ENCODE data around the gene ACER1. TPM values are rescaled to one million over a fixed set of nuclear protein-coding genes. Genes with fewer than 3 reads are reported as not detected.
A peak's percentile ranks its signal among the peaks of the same experiment; 100 is the strongest.
"Not testable (repeated sequence)": the region's sequence is repeated elsewhere in the genome, so short reads cannot be mapped to it uniquely, and the experiment has no call there.

ACER1 gene
- total RNA-seq, 1 donor from 2014 or later, result 0.11 TPM

- peaks cover 16% of the 10 kb centered on the region for H3K36me3 Mint-ChIP-seq (ENCODE audit: low read depth)
- peak overlapping the region; percentile 88 for H3K27ac Mint-ChIP-seq
- intact Hi-C loops (cut with micrococcal nuclease), result loop anchor here (1.0 to 5.0 kb wide), 3 partner anchors 20 to 489 kb away; partner anchors contain the start of gene GTF2F1
- no peaks in the 10 kb centered on the region for H3K27me3 Mint-ChIP-seq (ENCODE audit: low read depth)
- no peaks in the 10 kb centered on the region for H3K9me3 Mint-ChIP-seq
- peak; percentile 99 for DNase-seq (ENCODE audit: low spot score)
- H3K4me3 Mint-ChIP-seq (ENCODE audit: low read depth), result peak overlapping the region; percentile 87
- H3K4me1 Mint-ChIP-seq (ENCODE audit: low read depth), result peaks cover 8% of the 10 kb centered on the region
Observed at GRCh38 chr19:6373096-6373812, 39.8 kb upstream of the ACER1 start.

GRCh38 chr19:6372594-6373095, 39.2 kb upstream of the ACER1 start, which contains the start of gene ALKBH7:
Gene ALKBH7, plus strand, starts transcription at chr19:6372794. Its CDS starts 27 bp downstream, at chr19:6372821.
- Mint-ChIP-seq H3K27ac (peak within 1 kb of the TSS; percentile 88), H3K9me3 (no peaks in the 10 kb centered on the region), H3K4me3 (ENCODE audit: low read depth) (peak within 1 kb of the TSS; percentile 87), H3K4me1 (ENCODE audit: low read depth) (peaks cover 8% of the 10 kb centered on the region), H3K27me3 (ENCODE audit: low read depth) (no peaks in the 10 kb centered on the region), H3K36me3 (ENCODE audit: low read depth) (peaks cover 22% of the 10 kb centered on the region)
- intact Hi-C loops (cut with micrococcal nuclease), result loop anchor here (1.0 to 5.0 kb wide), 4 partner anchors 10 to 490 kb away; partner anchors contain the start of gene GTF2F1
- peak; percentile 95 for DNase-seq (ENCODE audit: low spot score)

- intact Hi-C loops (cut with micrococcal nuclease), result no loop called here
- peaks cover 62% of the 10 kb centered on the region for H3K36me3 Mint-ChIP-seq (ENCODE audit: low read depth)
Observed at GRCh38 chr19:6364353-6364752, 30.9 kb upstream of the ACER1 start.

DNA sequence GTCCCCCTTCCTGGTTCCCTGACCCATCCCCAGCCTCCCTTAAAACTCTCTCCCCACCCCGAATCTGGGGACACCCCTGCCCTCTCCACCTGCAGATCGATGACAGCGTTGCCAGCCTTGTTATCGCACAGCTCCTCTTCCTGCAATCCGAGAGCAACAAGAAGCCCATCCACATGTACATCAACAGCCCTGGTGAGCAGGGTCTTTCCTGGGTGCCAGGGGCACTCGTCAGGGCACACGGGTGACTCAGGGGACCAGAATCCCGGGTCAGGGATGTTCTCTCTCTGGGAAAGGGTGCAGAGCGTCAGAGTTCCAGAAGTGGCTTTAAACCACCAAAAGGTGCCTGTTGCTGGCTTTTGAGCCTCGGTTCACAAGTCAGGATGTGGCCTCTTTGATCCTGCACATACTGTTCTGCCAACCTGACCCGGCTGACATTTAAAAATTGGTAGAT, 29.0 kb upstream of the ACER1 start:
- no peaks in the 10 kb centered on the region for H3K27me3 Mint-ChIP-seq (ENCODE audit: low read depth)
- intact Hi-C loops (cut with micrococcal nuclease), result loop anchor here (1.0 kb wide), 1 partner anchor 10 kb away; the partner anchor contains the start of gene ALKBH7
- peak overlapping the region; percentile 98 for H3K27ac Mint-ChIP-seq
- H3K4me3 Mint-ChIP-seq (ENCODE audit: low read depth), result peak overlapping the region; percentile 98
- H3K9me3 Mint-ChIP-seq, result no peaks in the 10 kb centered on the region
- H3K4me1 Mint-ChIP-seq (ENCODE audit: low read depth), result peaks cover 11% of the 10 kb centered on the region
- peaks cover 45% of the 10 kb centered on the region for H3K36me3 Mint-ChIP-seq (ENCODE audit: low read depth)
- peak; percentile 42 for DNase-seq (ENCODE audit: low spot score)

More at GRCh38 chr19:6364353-6364752, 30.9 kb upstream of the ACER1 start:
- Mint-ChIP-seq H3K4me1 (ENCODE audit: low read depth) (peaks cover 11% of the 10 kb centered on the region), H3K9me3 (no peaks in the 10 kb centered on the region), H3K4me3 (ENCODE audit: low read depth) (no peak overlapping the region), H3K27ac (no peak overlapping the region), H3K27me3 (ENCODE audit: low read depth) (no peaks in the 10 kb centered on the region)
- DNase-seq (ENCODE audit: low spot score), result no peak

DNA sequence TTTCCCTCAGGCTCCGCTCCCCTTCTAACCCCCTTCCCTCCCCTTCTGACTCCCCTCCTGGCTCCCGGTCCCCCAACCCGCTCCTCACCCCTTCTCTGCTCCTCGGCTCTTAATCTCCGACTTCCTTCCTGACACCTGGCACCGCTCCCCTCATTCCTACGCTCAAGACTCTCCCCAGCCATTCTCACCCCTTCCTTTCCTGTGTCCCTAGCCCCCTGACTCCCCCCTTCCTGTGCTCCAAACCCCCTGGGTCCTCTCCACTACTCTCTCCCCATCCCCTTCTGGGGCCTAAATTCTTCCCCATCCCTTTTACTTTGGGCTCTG, 28.6 kb upstream of the ACER1 start:
- no peak for DNase-seq (ENCODE audit: low spot score)
- H3K4me3 Mint-ChIP-seq (ENCODE audit: low read depth), result peak overlapping the region; percentile 98
- intact Hi-C loops (cut with micrococcal nuclease), result loop anchor here (1.0 kb wide), 1 partner anchor 10 kb away; the partner anchor contains the start of gene ALKBH7
- peak overlapping the region; percentile 98 for H3K27ac Mint-ChIP-seq
- no peaks in the 10 kb centered on the region for H3K9me3 Mint-ChIP-seq
- no peaks in the 10 kb centered on the region for H3K27me3 Mint-ChIP-seq (ENCODE audit: low read depth)
- H3K36me3 Mint-ChIP-seq (ENCODE audit: low read depth), result peaks cover 43% of the 10 kb centered on the region
- H3K4me1 Mint-ChIP-seq (ENCODE audit: low read depth), result peaks cover 11% of the 10 kb centered on the region

DNA sequence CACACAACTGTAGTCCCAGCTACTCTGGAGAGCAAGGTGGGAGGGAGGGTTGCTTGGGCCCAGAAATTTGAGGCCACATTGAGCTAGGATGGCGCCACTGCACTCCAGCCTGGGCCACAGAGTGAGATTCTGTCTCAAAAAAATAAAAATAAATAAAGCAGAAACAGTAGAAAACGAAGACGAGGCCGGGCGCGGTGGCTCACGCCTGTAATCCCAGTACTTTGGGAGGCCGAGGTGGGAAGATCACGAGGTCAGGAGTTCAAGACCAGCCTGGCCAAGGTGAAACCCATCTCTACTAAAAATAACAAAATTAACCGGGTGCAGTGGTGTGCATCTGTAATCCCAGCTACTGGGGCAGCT, 27.4 kb upstream of the ACER1 start:
- H3K27me3 Mint-ChIP-seq (ENCODE audit: low read depth); H3K9me3 Mint-ChIP-seq; DNase-seq (ENCODE audit: low spot score); H3K27ac Mint-ChIP-seq: not testable (repeated sequence)
- H3K4me3 Mint-ChIP-seq (ENCODE audit: low read depth), result peak overlapping the region; percentile 98
- intact Hi-C loops (cut with micrococcal nuclease), result loop anchor here (2.0 kb wide), 1 partner anchor 64 kb away; the partner anchor contains the start of gene KHSRP
- H3K4me1 Mint-ChIP-seq (ENCODE audit: low read depth), result peaks cover 11% of the 10 kb centered on the region
- peaks cover 34% of the 10 kb centered on the region for H3K36me3 Mint-ChIP-seq (ENCODE audit: low read depth)

- not testable (repeated sequence) for DNase-seq (ENCODE audit: low spot score); H3K4me3 Mint-ChIP-seq (ENCODE audit: low read depth); H3K9me3 Mint-ChIP-seq; H3K27me3 Mint-ChIP-seq (ENCODE audit: low read depth); H3K27ac Mint-ChIP-seq
- peaks cover 11% of the 10 kb centered on the region for H3K4me1 Mint-ChIP-seq (ENCODE audit: low read depth)
- peaks cover 30% of the 10 kb centered on the region for H3K36me3 Mint-ChIP-seq (ENCODE audit: low read depth)
- intact Hi-C loops (cut with micrococcal nuclease), result loop anchor here (2.0 kb wide), 1 partner anchor 64 kb away; the partner anchor contains the start of gene KHSRP
Observed at GRCh38 chr19:6360445-6360844, 27.0 kb upstream of the ACER1 start.

DNA sequence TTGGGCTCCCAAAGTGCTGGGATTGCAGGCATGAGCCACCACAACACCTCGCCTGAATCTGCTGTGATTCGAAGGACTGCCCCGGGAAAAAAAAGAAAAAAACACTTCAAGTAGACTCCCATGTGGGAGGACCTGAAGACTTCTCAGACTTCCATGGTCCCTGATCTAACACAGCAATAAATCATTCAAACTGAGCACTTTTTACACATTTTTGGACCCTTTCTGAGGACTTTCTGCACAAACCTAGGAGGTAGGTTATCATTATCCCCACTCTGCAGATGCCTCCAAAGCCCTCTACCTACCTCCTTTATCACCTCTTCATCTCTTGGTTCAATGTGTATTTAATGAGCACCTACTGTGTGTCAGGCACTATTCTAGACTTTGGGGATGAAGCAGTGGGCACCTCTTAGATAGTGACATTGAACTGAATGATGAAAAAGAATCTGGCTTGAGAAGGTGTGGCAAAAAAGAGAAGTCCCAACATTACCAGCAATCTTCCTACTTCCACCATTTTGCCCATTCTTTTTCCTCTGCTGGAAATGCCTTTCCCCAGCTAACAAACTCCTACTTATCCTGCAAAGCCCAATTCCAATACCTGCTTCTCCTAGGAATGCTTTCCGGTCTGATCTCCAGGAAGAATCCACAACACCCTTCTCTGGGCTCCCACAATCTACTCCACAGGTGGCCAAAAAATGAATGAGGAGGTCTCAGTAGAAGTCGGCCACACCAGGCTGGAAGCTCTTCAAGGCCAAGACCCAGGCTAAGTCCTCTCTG, 26.3 kb upstream of the ACER1 start:
- no peak overlapping the region for H3K4me3 Mint-ChIP-seq (ENCODE audit: low read depth)

DNA sequence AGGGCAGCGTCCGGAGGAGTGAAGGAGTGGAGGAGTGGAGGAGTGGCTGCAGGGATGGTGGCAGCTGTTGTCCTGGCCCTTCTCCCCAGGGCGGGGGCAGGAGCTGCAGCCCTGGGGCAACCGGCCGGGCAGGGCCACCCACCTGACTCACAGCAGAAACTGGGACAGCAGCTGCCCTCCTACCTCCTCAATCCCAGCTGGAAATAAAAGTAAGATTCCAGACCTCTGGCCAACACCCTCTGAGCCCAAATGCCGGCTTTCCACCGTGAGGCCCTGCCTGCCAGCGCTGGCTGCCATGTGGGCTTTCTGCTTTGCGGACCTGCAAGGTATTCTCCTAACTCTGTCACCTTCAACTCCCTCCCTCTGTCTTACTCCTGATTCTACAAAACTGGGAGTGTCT, 24.6 kb upstream of the ACER1 start:
- DNase-seq (ENCODE audit: low spot score), result no peak
- Mint-ChIP-seq H3K9me3 (no peaks in the 10 kb centered on the region), H3K36me3 (ENCODE audit: low read depth) (peaks cover 13% of the 10 kb centered on the region), H3K4me3 (ENCODE audit: low read depth) (no peak overlapping the region), H3K4me1 (ENCODE audit: low read depth) (peaks cover 7% of the 10 kb centered on the region), H3K27ac (no peak overlapping the region), H3K27me3 (ENCODE audit: low read depth) (no peaks in the 10 kb centered on the region)
- intact Hi-C loops (cut with micrococcal nuclease), result no loop called here

More for the DNA sequence above, 26.3 kb upstream of the ACER1 start:
- peaks cover 26% of the 10 kb centered on the region for H3K36me3 Mint-ChIP-seq (ENCODE audit: low read depth)
- H3K27ac Mint-ChIP-seq, result no peak overlapping the region
- no peaks in the 10 kb centered on the region for H3K27me3 Mint-ChIP-seq (ENCODE audit: low read depth)
- peaks cover 11% of the 10 kb centered on the region for H3K4me1 Mint-ChIP-seq (ENCODE audit: low read depth)
- intact Hi-C loops (cut with micrococcal nuclease), result loop anchor here (2.0 kb wide), 1 partner anchor 65 kb away; the partner anchor contains the start of gene KHSRP
- no peak for DNase-seq (ENCODE audit: low spot score)
- H3K9me3 Mint-ChIP-seq, result no peaks in the 10 kb centered on the region

- Mint-ChIP-seq H3K4me1 (ENCODE audit: low read depth) (no peaks in the 10 kb centered on the region), H3K36me3 (ENCODE audit: low read depth) (peaks cover 5% of the 10 kb centered on the region), H3K9me3 (no peaks in the 10 kb centered on the region), H3K27ac (no peak overlapping the region), H3K27me3 (ENCODE audit: low read depth) (no peaks in the 10 kb centered on the region), H3K4me3 (ENCODE audit: low read depth) (no peak overlapping the region)
- intact Hi-C loops (cut with micrococcal nuclease), result no loop called here
- no peak for DNase-seq (ENCODE audit: low spot score)
Observed at GRCh38 chr19:6357174-6357573, 23.8 kb upstream of the ACER1 start.

DNA sequence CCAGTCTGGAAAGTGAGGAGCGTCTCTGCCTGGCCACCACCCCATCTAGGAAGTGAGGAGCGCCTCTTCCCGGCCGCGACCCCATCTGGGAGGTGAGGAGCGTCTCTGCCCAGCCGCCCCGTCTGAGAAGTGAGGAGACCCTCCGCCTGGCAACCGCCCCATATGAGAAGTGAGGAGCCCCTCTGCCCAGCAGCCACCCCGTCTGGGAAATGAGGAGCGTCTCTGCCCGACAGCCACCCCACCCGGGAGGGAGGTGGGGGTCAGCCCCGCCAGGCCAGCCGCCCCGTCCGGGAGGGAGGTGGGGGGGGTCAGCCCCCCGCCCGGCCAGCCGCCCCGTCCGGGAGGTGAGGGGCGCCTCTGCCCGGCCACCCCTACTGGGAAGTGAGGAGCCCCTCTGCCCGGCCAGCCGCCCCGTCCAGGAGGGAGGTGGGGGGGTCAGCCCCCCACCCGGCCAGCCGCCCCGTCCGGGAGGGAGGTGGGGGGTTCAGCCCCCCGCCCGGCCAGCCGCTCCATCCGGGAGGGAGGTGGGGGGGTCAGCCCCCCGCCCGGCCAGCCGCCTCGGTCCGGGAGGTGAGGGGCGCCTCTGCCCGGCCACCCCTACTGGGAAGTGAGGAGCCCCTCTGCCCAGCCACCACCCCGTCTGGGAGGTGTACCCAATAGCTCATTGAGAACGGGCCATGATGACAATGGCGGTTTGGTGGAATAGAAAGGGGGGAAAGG, 22.1 kb upstream of the ACER1 start:
- H3K9me3 Mint-ChIP-seq; H3K27ac Mint-ChIP-seq; intact Hi-C loops (cut with micrococcal nuclease); DNase-seq (ENCODE audit: low spot score); H3K36me3 Mint-ChIP-seq (ENCODE audit: low read depth); H3K4me3 Mint-ChIP-seq (ENCODE audit: low read depth); H3K4me1 Mint-ChIP-seq (ENCODE audit: low read depth); H3K27me3 Mint-ChIP-seq (ENCODE audit: low read depth): not testable (repeated sequence)

GRCh38 chr19:6354098-6354674, 20.8 kb upstream of the ACER1 start:
- DNase-seq (ENCODE audit: low spot score), result no peak
- H3K4me1 Mint-ChIP-seq (ENCODE audit: low read depth), result no peaks in the 10 kb centered on the region
- no peaks in the 10 kb centered on the region for H3K27me3 Mint-ChIP-seq (ENCODE audit: low read depth)
- no peak overlapping the region for H3K27ac Mint-ChIP-seq
- intact Hi-C loops (cut with micrococcal nuclease), result no loop called here
- no peak overlapping the region for H3K4me3 Mint-ChIP-seq (ENCODE audit: low read depth)
- no peaks in the 10 kb centered on the region for H3K36me3 Mint-ChIP-seq (ENCODE audit: low read depth)
- no peaks in the 10 kb centered on the region for H3K9me3 Mint-ChIP-seq
